ENCODE results near the gene SFXN5.
"Not testable (repeated sequence)": the region's sequence is repeated elsewhere in the genome, so short reads cannot be mapped to it uniquely, and the experiment has no call there.

Gene SFXN5

GRCh38 chr2:73076701-73077423, 5.3 kb upstream of the SFXN5 start:
- DNase-seq, result no peak

DNA sequence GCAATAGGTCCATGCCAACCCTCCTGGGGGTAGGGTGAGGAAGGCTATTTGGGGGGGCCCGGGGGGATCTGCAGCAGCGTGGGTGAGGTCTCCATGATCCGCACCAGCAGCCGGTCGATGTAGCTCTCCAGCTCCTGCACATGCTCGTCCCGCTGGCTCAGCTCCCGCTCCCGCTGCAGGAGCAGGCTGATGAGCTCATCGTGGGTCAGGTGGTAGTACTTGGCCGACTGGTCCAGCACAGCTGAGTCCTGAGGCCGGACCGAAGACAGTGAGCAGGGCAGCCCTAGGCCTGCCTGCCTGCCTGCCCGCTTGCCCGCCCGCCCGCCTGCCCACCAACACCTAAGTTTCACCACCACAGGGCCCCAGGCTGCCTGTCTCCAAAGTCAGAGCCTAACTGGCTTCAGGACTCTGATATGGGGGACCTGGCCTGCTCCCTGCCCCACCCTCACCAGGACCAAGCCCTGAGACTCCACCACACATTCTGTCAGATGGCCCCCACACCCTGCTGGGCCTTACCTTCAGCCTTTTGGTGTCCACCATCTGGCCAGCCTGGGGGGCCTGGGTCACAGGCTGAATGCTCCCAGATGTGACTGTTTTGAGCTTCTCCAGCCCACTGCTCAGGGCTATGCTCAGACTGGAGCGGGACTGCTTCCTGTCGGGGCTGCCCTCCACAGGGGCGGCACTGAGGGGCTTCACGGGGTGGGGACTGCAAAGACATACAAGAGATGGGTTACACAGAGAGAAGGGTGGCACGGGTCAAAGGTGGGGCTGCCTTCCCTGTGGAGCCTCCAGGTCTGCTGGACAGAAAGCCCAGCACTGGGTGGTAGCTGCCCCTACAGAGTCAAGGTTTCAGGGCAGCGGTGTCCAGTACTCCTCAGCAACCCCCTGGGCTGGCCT, 4.2 kb upstream of the SFXN5 start:
- DNase-seq, result no peak

DNA sequence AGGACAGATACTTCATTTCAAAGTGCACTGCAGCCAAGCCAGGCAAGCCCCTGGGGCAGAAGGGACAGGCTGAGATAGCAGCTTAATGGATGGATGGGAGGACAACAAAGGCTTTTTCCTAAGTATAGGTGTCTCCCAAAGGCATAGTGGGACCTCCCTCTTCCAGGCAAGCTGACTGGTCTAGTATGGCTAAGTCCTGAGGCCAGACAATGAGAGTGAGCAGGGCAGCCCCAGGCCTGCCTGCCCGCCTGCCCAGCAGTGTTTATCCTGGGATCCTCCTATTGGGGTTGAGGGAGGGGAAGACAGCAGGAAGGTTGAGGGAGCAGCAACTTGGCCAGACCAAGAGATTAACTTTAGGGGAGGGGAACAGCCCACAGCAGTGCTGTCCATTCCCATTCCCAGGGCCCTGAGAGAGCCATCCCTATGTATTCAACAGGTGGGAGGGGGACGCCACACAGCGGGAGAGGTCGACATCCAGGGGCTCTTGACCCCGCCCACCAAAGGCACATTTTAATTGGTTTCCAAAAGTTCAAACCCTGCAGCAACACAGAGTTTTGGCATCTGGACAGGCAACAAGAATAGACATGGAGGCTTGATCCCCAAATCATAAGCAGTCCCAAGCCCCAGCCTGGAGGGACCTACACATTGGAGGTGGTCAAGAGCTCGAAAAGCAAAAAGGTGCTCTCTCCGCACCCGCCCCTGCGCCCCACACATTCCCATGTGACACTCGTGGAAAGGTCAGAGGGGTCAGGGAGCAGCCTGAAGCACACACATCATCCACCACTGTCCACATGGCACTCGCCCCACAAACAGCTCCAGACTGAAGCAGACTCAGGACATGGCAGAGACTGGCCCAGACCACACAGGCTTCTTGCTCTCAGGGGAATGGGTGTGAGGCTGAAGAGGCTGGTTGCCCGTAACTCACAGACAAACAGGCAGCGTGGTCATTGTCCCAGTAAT, 2.9 kb upstream of the SFXN5 start:
- DNase-seq, result no peak

- DNase-seq, result no peak
Measured at GRCh38 chr2:73072416-73072815, 904 bp upstream of the SFXN5 start.

DNA sequence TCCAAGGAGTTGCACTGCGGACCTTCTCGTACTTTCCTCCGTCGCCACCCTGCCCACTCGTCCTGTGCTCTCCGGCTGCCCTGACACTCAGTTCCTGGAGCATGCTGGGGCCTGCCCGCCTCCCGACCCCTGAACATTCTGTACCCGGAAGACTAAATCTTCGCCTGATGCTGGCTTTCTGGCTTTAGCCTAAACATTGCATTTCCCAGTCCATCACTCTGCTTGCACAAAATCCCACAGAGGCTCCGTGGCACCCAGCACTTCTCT, 550 bp upstream of the SFXN5 start:
- no peak for DNase-seq

DNA sequence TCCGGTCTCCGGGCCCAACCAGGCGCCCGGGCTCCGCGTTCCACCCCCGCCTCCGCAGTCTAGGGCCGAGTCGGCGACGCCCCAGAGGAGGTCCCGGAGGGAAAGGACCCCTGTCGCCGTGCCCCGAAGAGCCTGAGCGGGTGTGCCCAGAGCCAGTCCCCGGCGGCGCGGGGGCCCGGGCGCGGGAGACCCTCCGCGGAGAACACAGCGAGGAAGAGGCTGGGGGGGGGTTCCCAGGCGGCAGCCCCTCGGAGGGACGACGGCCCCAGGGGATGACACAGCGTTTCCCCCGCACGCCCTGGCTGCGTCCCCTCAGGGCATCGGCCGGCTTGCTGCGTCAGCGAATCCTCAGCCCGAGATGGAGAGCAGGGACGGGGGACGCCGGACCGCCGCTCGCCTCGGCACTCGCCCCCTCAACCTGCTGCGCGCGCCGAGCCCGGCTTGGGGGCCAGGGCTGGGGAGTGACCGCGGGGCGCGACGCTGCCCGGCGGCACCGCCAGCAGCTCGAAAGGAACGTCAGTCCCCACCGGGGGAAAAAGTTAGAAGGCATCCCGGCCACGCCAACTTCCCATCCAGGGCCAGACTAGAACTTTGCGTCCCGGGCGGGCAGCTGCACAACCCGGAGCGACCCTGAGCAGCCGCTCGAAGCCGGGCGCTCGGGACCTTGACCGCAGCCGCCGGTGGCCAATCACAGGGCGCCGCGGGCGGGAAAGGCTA, 711 bp downstream of the SFXN5 start:
- DNase-seq, result no peak

- no peak for DNase-seq
Measured at GRCh38 chr2:73069855-73070642, 1.5 kb downstream of the SFXN5 start.

- DNase-seq, result no peak
Measured at GRCh38 chr2:73069041-73069854, 2.3 kb downstream of the SFXN5 start.

GRCh38 chr2:73068147-73068546, 3.4 kb downstream of the SFXN5 start:
- no peak for DNase-seq

DNA sequence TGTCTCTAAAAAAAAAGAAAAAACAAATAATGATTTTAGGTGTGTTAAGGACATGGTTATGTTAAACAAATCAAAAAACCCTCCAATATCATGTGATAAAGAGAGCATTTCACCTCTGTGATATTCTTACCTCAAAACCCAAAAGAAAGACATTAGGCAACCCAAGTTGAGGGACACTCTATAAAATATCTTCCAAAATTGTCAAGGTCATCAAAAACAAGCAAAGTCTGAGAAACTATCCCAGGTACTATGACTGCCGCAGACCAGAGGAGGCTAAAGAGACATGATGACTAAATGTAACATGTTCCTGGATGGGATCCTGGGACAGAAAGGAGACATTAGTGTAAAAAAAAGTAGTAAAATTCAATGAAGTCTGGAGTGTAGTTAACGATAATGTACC, 4.5 kb downstream of the SFXN5 start:
- no peak for DNase-seq

GRCh38 chr2:73065070-73065469, 6.4 kb downstream of the SFXN5 start:
- not testable (repeated sequence) for DNase-seq

- no peak for DNase-seq
Measured at GRCh38 chr2:73063909-73064875, 7.3 kb downstream of the SFXN5 start.

GRCh38 chr2:73063472-73063871, 8.0 kb downstream of the SFXN5 start:
- DNase-seq, result no peak

- no peak for DNase-seq
Measured at GRCh38 chr2:73059106-73059505, 12.4 kb downstream of the SFXN5 start.

DNA sequence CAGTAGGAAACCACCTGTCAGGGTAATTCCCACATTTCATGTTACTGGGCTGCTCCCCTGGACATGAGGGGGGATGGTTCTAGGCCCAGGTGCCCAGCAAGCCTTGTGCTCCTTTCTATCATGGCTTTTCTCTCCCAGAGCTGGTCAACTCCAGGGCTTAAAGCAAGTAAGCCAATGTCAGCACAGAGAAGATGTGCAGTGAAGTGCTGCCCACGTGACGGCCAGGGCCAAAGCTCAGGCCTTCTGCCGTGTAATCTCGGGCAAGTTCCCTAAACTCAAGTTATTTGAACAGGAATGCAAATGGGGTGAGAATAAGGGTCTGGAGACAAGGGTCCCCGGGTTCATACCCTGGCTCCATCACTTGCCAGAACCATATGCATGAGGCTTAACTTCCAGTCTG, 16.5 kb downstream of the SFXN5 start:
- no peak for DNase-seq

DNA sequence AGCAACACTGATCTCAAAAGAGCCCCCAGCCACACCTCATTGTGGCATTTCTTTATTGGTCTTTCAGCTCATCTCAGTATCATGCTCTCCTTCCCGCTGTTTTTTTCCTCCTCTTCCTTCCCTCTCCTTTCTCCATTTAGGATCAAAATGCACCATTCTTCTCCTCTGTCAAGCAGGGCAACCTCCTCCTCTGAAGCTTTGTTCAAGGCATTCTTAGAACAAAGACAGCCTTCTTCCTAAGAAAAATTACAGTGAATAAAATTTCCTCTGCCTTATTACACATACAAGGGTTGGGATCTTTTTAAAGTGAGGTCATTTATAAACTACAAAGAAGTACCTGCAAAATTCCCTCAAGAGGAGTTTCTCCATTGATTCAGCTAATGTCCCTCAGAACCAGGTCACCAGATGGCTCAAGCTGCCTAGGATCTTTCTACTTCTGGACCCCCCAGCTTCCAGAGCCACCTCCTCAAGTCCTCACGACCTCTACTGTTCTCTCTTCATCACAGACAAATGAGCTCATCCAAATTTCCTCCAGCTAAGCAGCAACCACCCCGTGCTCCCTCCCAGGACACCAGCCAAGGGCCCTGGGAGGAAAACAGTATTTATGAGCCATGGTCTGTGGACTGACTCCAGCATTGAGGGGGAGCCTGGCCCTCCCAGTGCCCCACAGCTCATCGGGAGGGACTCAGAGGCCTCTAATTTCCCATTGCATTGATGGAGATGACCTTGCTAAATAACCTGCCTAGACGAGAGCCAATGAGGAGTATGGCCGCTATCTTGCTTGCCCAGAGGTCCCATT, 18.0 kb downstream of the SFXN5 start:
- no peak for DNase-seq

DNA sequence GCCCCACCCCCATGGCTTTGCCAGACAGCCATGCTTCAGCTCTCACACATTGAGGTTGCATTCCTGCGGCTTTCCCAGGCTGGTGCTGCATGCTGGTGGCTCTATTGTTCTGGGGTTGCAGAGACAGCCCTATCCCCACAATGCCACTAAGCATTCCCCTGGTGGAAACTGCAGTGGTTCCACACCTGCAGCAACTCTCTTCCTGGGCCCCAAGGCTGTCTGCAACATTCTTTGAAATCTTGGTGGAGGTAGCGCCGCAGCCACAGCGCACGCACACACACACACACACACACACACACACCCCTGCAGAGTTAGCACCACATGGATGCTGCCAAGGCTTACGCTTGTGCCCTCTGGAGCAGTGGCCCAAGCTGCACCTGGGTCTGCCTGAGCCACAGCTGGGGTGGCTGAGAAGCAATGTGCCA, 21.4 kb downstream of the SFXN5 start:
- DNase-seq, result no peak

DNA sequence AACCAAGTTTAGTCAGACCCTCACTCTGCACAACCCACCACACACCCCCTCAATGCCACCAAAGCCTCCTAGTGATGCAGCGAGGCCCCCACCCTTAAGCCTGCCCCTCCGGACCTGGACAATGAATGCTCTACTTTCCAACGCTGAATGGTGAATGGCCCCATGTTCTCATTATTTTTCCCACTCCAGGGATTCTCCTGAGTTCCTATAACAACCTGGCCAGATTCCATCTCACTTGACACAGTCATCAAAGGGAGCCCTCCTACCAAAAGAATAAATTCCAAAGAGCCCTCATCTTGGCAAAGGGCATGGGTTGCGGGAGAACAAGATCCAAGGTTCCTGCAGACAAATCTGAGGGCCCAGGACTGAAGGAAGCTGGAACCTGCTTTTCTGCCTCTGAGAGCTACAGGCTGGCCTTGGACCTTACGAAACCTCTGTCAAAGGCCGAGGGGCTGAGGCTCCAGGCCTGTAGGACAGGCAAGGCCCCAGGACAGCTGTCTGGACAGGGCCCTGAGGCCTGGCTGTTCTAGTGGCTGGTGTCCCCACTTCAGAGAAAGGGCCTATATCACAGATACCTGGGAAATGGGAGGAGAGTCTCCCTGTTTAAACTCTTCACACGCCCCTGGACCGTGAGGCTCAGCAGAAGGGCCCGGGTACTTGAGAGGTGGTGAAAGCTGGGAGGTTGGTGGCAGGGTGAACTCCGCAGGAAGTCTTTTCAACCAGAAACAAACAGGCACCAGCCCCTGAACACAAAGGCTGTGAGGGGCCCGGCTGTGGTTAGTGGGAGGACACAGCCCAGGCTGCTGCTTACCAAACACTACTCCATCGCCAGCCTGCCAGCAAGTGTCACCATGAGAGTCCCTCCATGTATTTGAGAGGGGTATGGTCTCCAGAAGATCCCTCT, 27.3 kb downstream of the SFXN5 start:
- no peak for DNase-seq
